CD4-positive, CD25-positive, alpha-beta regulatory T cell (primary cell): Measurements from ENCODE around the gene JARID2. TPM values are rescaled to one million over a fixed set of nuclear protein-coding genes. Genes with fewer than 3 reads are reported as not detected.

Source experiments
- ATAC-seq, 2 donors: fragments of 150-1000 bp; cut with Tn5 transposase; one replicate each; pipeline ENCODE4 v1.10.0; 2021; ENCODE audit warnings: low read depth in 2 of 2, moderate number of reproducible peaks in 2 of 2, moderate library complexity in 1 of 2
- DNase-seq, 3 donors: peaks; one replicate each; pipeline versions ENCODE4 v3.0.0 to v3.0.0-alpha.2; 2012 to 2022; ENCODE audit warnings: mixed read lengths in 1 of 3
- H3K27ac ChIP-seq: one replicate; pipeline ENCODE4 v1.7.0; 2013; ENCODE audit warnings: mild to moderate bottlenecking, low read length; ENCODE audit not compliant: insufficient read depth, poor library complexity, severe bottlenecking
- H3K27me3 ChIP-seq: one replicate; pipeline ENCODE4 v1.7.0; 2013; ENCODE audit warnings: low read length; ENCODE audit not compliant: control insufficient read depth, insufficient read depth
- H3K36me3 ChIP-seq: one replicate; pipeline ENCODE4 v1.7.0; 2013; ENCODE audit warnings: mild to moderate bottlenecking, low read length, moderate library complexity; ENCODE audit not compliant: control insufficient read depth, insufficient read depth
- H3K4me1 ChIP-seq: 2 replicates; pipeline ENCODE4 v1.7.0; 2013; ENCODE audit warnings: mild to moderate bottlenecking, low read length; ENCODE audit not compliant: insufficient read depth, control insufficient read depth, poor library complexity, severe bottlenecking
- H3K4me3 ChIP-seq: one replicate; pipeline ENCODE4 v1.7.0; 2013; ENCODE audit warnings: low read depth, mild to moderate bottlenecking, low read length, moderate library complexity
- H3K9me3 ChIP-seq, 2 experiments: 1 replicate in 1 of 2; 2 replicates in 1 of 2; pipeline ENCODE4 v1.7.0; 2013; ENCODE audit warnings: low read length in 2 of 2, mild to moderate bottlenecking in 1 of 2, moderate library complexity in 1 of 2; ENCODE audit not compliant: control insufficient read depth in 2 of 2
- H3K27ac Mint-ChIP-seq, 3 donors: one replicate each; pipeline ENCODE4 v1.8.0; 2020 to 2022; ENCODE audit warnings: mild to moderate bottlenecking in 3 of 3, mixed read lengths in 3 of 3, moderate library complexity in 2 of 3
- H3K27me3 Mint-ChIP-seq: one replicate; pipeline ENCODE4 v1.8.0; 2022; ENCODE audit warnings: mild to moderate bottlenecking, mixed read lengths
- H3K36me3 Mint-ChIP-seq: one replicate; pipeline ENCODE4 v1.8.0; 2020; ENCODE audit warnings: mixed read lengths
- H3K4me1 Mint-ChIP-seq, 4 donors: one replicate each; pipeline ENCODE4 v1.8.0; 2020 to 2022; ENCODE audit warnings: mixed read lengths in 4 of 4, mild to moderate bottlenecking in 1 of 4
- H3K4me3 Mint-ChIP-seq, 4 donors: one replicate each; pipeline ENCODE4 v1.8.0; 2020 to 2022; ENCODE audit warnings: mild to moderate bottlenecking in 4 of 4, mixed read lengths in 4 of 4, moderate library complexity in 3 of 4
- H3K9me3 Mint-ChIP-seq, 7 donors: one replicate each; pipeline ENCODE4 v1.8.0; 2020 to 2022; ENCODE audit warnings: mixed read lengths in 7 of 7, mild to moderate bottlenecking in 3 of 7, moderate library complexity in 2 of 7
- polyA plus RNA-seq, 4 donors: library from polyadenylated mRNA; unstranded; fragments of 300-500 nt; fragmentation: Illumina TruSeq; gene quantifications; one replicate each; pipeline ENCODE4 v1.2.3, GENCODE V29; 2021
- total RNA-seq: library from RNA; stranded (reverse); gene quantifications from one replicate; pipeline ENCODE4 v1.2.3, GENCODE V29; 2022

Gene JARID2
- total and polyA plus RNA-seq, 5 donors from 2014 or later, result 4.1 to 26.1 (median 5.6) TPM

DNA sequence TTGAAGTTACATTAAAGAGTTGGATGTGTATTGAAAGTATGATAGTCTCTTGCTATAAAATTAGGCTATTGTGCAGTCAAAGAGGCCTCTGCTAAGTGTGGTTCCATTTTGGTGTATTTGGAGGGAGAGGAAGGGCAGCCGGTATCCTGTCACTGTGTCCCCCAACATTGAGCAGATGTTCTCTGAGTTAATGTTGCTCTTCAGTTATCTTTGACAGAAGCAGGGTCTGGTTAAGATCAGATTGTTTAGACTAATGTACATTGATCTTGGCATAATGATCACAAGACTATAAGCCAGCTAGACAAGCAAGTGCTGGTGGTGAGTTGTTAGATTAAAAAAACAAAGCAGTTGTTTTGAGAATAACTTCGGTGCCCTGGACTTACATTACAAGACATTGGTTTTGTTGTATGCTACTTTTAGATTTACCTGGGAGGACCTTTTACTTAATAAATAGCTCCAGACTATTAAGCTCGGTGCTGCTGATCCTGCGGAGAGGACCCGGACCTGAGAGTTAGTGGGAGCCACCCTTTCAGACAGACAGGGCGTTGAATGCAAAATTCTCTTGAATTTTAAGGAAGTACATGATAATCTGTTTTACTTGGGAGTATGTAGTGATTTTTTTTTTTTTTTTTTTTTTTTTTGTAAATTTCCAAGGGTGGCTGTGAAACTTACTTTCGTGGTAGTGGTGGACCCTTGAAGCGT is 97.8 kb downstream of the JARID2 start:
- Histone ChIP-seq H3K36me3 (no peaks in the 10 kb centered on the region), H3K27ac (no peak overlapping the region), H3K4me3 (no peak overlapping the region), H3K4me1 (peaks cover 23% of the 10 kb centered on the region), H3K27me3 (no peaks in the 10 kb centered on the region), H3K9me3 (no peaks in the 10 kb centered on the region)
- H3K9me3 Mint-ChIP-seq, result no peaks in the 10 kb centered on the region
- H3K36me3 Mint-ChIP-seq, result no peaks in the 10 kb centered on the region
- ATAC-seq, result no peak
- H3K27ac Mint-ChIP-seq, result peak overlapping the region in 2 of 3 donors; percentile 14 to 80
- no peaks in the 10 kb centered on the region for H3K27me3 Mint-ChIP-seq
- no peak for DNase-seq
- H3K4me1 Mint-ChIP-seq, result peaks cover 35 to 81% (median 66%) of the 10 kb centered on the region in 4 donors
- peak overlapping the region in 2 of 4 donors; percentile 7 to 66 for H3K4me3 Mint-ChIP-seq

DNA sequence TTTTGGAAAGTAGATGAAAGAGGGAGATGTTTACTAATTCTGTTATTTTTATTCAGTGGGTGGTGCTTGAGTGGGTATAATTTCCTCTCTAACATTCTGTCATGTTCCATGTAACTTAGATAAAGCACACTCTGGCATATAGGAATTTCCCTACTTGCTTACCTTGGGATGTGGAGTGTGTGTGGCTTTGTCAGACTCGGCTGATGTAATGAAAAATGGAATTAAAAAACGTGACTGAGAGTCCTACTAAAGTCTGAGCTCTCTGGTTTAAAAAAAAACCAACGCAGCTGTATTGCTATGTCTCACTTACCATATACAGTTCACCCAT is 98.3 kb downstream of the JARID2 start:
- ATAC-seq, result no peak
- Mint-ChIP-seq H3K4me3 (no peak overlapping the region), H3K27me3 (no peaks in the 10 kb centered on the region)

DNA sequence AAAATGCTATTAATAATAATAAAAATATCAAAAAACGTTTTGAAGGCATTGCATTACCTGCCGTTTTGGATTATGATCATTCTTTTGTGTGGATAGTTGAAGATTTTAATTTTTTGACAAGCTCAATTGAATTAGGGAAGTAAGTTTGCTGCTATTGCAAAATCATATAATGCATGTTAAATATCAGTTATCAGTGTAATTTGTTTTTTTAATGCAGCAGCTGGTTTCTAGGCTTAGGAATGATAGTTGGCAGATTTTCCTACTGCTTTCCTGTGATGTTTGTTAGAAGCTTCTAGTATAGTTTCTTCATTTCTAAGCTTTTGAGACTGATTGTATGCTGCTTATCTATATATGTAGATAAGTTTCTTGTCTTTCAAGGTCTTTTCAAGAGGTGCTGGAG is 99.0 kb downstream of the JARID2 start:
- H3K27me3 ChIP-seq, result no peaks in the 10 kb centered on the region
- no peak overlapping the region for H3K4me3 ChIP-seq
- no peaks in the 10 kb centered on the region for H3K36me3 ChIP-seq
- no peaks in the 10 kb centered on the region for H3K9me3 ChIP-seq
- Mint-ChIP-seq H3K4me1 (peaks cover 30 to 86% (median 69%) of the 10 kb centered on the region in 4 donors), H3K9me3 (no peaks in the 10 kb centered on the region), H3K4me3 (no peak overlapping the region), H3K36me3 (peaks cover 2% of the 10 kb centered on the region), H3K27me3 (no peaks in the 10 kb centered on the region), H3K27ac (no peak overlapping the region)
- no peak for DNase-seq
- peaks cover 23% of the 10 kb centered on the region for H3K4me1 ChIP-seq
- H3K27ac ChIP-seq, result no peak overlapping the region
- ATAC-seq, result no peak

More for the DNA sequence above, 98.3 kb downstream of the JARID2 start:
- Histone ChIP-seq H3K4me3 (no peak overlapping the region), H3K27ac (no peak overlapping the region), H3K27me3 (no peaks in the 10 kb centered on the region), H3K4me1 (peaks cover 23% of the 10 kb centered on the region), H3K9me3 (no peaks in the 10 kb centered on the region), H3K36me3 (no peaks in the 10 kb centered on the region)
- DNase-seq, result no peak
- H3K36me3 Mint-ChIP-seq, result no peaks in the 10 kb centered on the region
- no peaks in the 10 kb centered on the region for H3K9me3 Mint-ChIP-seq
- no peak overlapping the region for H3K27ac Mint-ChIP-seq
- peaks cover 31 to 83% (median 66%) of the 10 kb centered on the region in 4 donors for H3K4me1 Mint-ChIP-seq

GRCh38 chr6:15346315-15346714 is 100.4 kb downstream of the JARID2 start:
- H3K4me1 Mint-ChIP-seq, result peaks cover 15 to 79% (median 62%) of the 10 kb centered on the region in 4 donors
- H3K4me3 Mint-ChIP-seq, result peak overlapping the region in 1 of 4 donors; percentile 50
- DNase-seq (no peak), ATAC-seq (no peak)
- no peaks in the 10 kb centered on the region for H3K27me3 Mint-ChIP-seq
- Histone ChIP-seq H3K36me3 (no peaks in the 10 kb centered on the region), H3K4me3 (peak overlapping the region; percentile 32), H3K4me1 (peaks cover 12% of the 10 kb centered on the region), H3K27ac (no peak overlapping the region), H3K9me3 (no peaks in the 10 kb centered on the region), H3K27me3 (no peaks in the 10 kb centered on the region)
- H3K27ac Mint-ChIP-seq, result peak overlapping the region in 2 of 3 donors; percentile 12 to 52
- peaks cover 4% of the 10 kb centered on the region for H3K36me3 Mint-ChIP-seq
- no peaks in the 10 kb centered on the region for H3K9me3 Mint-ChIP-seq

- Histone ChIP-seq H3K27me3 (no peaks in the 10 kb centered on the region), H3K36me3 (no peaks in the 10 kb centered on the region), H3K9me3 (no peaks in the 10 kb centered on the region), H3K4me1 (peaks cover 9% of the 10 kb centered on the region), H3K4me3 (no peak overlapping the region), H3K27ac (no peak overlapping the region)
- H3K4me3 Mint-ChIP-seq, result no peak overlapping the region
- ATAC-seq, result no peak
- no peak overlapping the region for H3K27ac Mint-ChIP-seq
- no peak for DNase-seq
- H3K4me1 Mint-ChIP-seq, result peaks cover 12 to 80% (median 55%) of the 10 kb centered on the region in 4 donors
- H3K9me3 Mint-ChIP-seq, result no peaks in the 10 kb centered on the region
- H3K36me3 Mint-ChIP-seq, result peaks cover 9% of the 10 kb centered on the region
- no peaks in the 10 kb centered on the region for H3K27me3 Mint-ChIP-seq
Observed at GRCh38 chr6:15348528-15348927, 102.7 kb downstream of the JARID2 start.

DNA sequence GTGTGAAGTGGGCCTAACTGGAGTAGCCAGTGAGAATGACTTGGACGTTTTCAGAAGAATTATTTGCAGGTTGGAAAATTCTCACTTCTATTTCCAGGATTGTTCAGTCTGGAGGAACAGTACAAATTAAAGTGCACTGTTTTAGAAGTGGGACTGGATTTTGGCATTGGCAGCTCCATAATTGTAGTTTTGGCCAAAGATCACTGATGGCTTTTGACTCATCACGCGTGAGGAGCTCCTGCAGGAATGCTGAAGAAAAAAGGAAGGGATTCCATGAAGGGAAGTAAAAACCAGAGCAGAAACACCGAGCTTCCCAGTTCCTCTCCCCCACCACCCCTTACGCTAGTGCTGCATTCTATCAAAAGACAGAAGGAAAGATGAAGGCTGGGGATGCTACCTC is 103.5 kb downstream of the JARID2 start:
- Mint-ChIP-seq H3K27ac (no peak overlapping the region), H3K4me3 (no peak overlapping the region), H3K9me3 (no peaks in the 10 kb centered on the region), H3K4me1 (peaks cover 15 to 80% (median 54%) of the 10 kb centered on the region in 4 donors), H3K27me3 (no peaks in the 10 kb centered on the region), H3K36me3 (peaks cover 9% of the 10 kb centered on the region)
- Histone ChIP-seq H3K36me3 (no peaks in the 10 kb centered on the region), H3K4me3 (no peak overlapping the region), H3K4me1 (peaks cover 9% of the 10 kb centered on the region), H3K9me3 (no peaks in the 10 kb centered on the region), H3K27ac (no peak overlapping the region), H3K27me3 (no peaks in the 10 kb centered on the region)
- ATAC-seq (no peak), DNase-seq (no peak)

DNA sequence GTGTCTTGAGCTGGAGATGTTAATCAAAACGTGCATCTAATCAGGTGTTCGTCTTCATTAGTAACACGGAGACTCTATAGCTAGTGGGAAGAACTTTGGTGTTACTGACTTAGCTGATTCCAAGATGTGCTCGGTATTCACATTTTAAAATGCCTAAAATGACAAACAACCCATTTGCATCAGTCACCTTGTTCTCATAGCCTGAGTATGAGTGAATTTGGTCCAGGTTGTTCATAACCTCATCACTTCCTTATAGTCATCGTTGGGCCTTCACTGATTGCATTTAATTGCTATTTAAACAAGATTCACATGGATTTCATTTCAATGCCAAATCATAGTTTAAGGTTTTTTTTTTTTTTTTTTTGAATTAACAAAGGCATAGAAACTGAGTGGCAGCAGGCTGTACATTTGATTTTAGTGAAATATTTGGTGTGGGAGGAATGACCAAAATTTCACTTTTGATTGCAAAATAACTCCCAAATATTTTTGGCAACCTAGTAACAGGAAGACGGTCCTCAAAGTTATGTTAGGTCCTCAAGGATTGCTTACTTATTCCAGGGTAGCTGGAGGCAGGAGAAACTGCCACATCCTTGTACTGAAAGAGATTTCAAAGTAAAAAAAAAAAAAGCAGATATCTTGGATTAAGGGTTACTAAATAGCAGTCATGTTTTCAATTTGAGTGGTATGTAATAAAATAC is 104.7 kb downstream of the JARID2 start:
- Histone ChIP-seq H3K27me3 (no peaks in the 10 kb centered on the region), H3K27ac (no peak overlapping the region), H3K36me3 (no peaks in the 10 kb centered on the region), H3K9me3 (no peaks in the 10 kb centered on the region), H3K4me1 (peaks cover 9% of the 10 kb centered on the region), H3K4me3 (no peak overlapping the region)
- H3K36me3 Mint-ChIP-seq, result peaks cover 10% of the 10 kb centered on the region
- no peak for DNase-seq
- H3K4me1 Mint-ChIP-seq, result peaks cover 23 to 77% (median 52%) of the 10 kb centered on the region in 4 donors
- no peak overlapping the region for H3K27ac Mint-ChIP-seq
- ATAC-seq, result no peak
- no peaks in the 10 kb centered on the region for H3K27me3 Mint-ChIP-seq
- no peak overlapping the region for H3K4me3 Mint-ChIP-seq
- no peaks in the 10 kb centered on the region for H3K9me3 Mint-ChIP-seq
